NCI-H1930 (cell line): ENCODE data around the gene MYO1H.
"Not testable (repeated sequence)": the region's sequence is repeated elsewhere in the genome, so short reads cannot be mapped to it uniquely, and the experiment has no call there.

ENCODE experiments used
- DNase-seq, 2 experiments: peaks; one replicate each; lab custom pipeline; 2025; lab: John Stamatoyannopoulos, UW

The MYO1H gene, protein sequence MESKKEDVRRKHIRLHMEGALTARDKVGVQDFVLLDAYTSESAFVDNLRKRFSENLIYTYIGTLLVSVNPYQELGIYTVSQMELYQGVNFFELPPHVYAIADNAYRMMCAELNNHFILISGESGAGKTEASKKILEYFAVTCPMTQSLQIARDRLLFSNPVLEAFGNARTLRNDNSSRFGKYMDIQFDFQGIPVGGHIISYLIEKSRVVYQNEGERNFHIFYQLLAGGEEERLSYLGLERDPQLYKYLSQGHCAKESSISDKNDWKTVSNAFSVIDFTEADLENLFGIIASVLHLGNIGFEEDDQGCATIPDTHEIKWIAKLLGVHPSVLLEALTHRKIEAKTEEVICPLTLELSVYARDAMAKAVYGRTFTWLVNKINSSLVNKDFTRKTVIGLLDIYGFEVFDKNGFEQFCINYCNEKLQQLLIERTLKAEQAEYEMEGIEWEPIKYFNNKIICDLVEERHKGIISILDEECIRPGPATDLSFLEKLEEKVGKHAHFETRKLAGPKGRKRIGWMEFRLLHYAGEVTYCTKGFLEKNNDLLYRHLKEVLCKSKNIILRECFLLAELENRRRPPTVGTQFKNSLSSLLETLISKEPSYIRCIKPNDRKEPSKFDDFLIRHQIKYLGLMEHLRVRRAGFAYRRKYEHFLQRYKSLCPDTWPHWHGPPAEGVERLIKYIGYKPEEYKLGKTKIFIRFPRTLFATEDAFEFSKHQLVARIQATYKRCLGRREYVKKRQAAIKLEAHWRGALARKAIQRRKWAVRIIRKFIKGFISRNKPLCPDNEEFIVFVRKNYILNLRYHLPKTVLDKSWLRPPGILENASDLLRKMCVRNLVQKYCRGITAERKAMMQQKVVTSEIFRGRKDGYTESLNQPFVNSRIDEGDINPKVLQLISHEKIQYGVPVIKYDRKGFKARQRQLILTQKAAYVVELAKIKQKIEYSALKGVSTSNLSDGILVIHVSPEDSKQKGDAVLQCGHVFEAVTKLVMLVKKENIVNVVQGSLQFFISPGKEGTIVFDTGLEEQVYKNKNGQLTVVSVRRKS

DNA sequence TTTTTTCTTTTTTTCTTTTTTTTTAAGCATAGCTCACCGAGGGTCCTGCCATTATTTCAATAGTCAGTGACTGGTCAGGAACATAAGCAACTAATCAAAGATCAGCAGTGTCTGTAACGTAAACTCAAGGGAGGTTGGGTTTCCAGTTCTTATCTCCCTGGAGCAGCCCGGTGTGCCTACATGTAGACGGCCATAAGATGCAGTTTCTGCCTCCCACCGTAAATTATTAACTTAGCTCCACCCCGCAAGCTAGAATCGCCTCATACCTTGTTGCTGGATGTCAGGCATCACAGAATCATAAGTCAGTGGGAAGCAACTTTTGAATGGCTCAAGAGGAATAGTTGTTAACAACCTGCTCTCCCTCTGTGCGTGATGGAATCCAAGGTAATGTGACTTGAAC is at the start of gene MYO1H:
TSS of gene MYO1H (plus strand) at position 312 of the 400 bp plus-strand sequence. CDS start at position 373, 61 bp downstream.
- no peak for DNase-seq

DNA sequence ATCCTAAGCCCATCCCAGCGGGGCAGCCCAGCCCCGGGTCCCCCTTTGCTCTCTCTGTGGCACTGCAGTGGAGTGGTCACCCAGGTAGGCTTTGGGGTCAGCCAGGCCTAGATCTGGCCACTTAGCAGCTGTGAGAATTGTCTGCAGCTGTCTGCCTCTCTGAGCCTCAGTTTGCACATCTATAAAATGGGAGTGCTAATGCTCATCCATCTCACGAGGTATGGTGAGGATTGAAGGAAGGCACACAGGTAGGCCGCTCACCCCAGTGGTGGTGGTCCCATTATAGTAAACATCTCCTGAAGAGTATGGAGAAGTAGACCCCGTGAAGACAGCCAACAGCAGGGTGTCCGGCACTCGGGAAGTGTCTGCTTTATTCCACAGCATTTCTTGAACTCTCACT is 47.9 kb upstream of the MYO1H start:
- DNase-seq, result no peak

DNA sequence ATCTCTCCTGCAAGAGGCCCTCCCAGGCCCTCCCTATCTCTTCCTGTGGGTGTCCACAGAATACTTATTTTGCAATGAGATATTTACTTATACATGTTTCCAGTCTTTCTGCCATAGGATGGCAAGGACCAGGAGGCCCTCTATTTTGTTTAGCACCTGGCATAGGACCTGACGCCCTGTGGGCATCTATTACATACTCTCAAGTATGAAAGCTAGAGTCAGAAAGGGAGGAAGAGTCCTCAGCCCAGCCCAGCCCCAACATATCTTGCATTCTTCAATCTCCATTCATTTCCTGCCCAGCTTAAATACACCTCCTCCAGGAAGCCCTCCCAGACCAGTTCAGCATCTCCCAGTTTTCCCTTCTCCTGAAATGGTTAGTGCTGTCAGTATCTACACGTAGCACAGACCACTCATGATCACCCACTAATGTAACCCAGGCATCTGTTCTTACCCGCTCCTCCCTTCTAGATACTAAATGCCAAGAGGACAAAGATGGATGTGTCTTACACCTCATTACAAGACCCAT is 46.0 kb upstream of the MYO1H start:
- DNase-seq, result no peak

DNA sequence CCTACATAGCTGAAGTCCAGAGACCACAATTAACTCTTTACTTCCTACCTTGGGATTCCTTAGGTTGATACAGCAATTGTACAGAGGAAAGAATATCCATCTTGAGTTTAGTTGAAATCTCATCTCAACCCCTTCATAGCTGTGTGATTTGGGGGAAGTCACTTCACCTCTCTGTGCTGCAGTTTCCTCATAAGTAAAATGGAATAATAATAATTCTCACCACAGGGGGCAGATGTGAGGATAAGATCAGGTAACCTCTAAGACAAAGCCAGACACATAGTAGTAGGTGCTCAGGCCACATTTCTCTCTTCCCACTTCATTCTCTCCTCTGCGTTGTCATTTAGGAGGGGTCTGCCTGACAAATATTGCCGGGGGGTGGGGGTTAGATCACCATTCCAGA is 45.3 kb upstream of the MYO1H start:
- no peak for DNase-seq

DNA sequence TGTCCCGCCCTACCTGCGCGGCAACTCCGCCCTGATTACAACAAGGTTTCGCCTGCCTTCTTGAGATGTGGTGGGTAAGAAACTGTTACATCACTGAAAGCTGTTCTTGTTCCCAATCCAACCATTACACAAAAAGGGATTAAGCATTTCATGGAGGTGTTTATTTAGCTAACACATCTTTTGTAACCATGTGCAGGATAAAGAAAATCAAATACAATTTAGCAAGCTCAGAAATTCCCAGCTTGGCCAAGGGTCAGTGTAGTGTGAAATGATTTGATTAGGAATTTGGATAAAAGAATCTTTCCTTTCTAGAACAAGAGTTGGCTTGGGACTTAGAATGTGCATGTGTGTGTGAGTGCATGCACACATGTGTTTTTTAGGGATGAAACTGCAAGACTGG is 44.9 kb upstream of the MYO1H start:
- DNase-seq, result no peak

DNA sequence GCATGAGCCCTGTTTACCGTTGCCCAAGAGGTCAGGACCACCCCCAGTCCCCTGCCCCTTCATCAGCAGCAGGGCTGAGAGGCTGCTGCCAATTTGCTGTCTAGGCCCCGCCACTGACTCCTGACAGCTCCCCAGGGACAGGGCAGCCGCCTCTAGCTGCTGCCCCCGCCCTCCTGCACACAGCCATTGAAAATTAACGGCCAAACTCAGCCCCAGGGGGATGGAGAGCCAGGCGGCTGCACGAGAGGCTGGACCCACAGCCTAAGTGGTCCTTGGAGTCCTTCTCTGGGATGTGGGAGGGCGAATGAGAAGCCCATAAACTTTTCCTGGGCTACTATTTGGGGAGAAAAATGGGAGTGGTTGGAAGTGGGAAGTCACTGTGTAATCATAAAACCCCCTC is 43.2 kb upstream of the MYO1H start:
- DNase-seq, result peak; percentile 20 to 36

DNA sequence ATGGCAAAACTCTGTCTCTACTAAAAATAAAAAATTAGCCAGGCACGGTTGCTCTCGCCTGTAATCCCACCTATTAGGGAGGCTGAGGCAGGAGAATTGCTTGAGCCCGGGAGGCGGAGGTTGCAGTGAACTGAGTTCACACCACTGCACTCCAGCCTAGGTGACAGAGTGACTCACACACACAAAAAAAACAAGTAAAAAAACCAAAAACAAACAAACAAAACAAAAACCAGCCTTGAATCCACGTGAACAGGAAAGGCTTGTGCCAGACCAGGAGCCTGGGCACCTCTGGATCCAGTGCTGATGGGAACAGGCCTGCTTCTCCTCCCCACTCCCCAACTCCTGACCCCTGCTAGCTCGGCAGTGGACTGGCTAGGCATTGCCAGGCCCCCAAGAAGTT is 42.2 kb upstream of the MYO1H start:
- DNase-seq, result no peak

DNA sequence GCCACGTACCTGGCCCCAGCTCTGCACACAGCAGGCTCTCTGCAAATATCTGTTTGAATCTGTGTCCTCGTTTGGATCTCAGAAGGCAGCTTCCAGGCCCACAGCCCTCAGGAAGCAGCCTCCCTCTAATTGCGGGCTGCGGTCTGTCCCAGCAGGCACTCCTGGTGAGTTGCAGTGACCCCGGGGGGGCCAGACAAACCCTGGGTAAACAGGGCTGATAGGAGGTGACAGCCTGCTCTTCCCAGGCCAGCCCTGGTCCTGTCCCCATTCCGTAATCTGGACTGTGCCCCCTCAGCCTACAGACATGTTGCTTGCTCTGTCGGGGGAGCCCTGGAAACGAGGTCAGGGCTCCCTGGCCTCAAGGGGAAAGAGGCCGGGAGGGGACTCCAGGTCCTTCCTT is 40.6 kb upstream of the MYO1H start:
- no peak for DNase-seq

DNA sequence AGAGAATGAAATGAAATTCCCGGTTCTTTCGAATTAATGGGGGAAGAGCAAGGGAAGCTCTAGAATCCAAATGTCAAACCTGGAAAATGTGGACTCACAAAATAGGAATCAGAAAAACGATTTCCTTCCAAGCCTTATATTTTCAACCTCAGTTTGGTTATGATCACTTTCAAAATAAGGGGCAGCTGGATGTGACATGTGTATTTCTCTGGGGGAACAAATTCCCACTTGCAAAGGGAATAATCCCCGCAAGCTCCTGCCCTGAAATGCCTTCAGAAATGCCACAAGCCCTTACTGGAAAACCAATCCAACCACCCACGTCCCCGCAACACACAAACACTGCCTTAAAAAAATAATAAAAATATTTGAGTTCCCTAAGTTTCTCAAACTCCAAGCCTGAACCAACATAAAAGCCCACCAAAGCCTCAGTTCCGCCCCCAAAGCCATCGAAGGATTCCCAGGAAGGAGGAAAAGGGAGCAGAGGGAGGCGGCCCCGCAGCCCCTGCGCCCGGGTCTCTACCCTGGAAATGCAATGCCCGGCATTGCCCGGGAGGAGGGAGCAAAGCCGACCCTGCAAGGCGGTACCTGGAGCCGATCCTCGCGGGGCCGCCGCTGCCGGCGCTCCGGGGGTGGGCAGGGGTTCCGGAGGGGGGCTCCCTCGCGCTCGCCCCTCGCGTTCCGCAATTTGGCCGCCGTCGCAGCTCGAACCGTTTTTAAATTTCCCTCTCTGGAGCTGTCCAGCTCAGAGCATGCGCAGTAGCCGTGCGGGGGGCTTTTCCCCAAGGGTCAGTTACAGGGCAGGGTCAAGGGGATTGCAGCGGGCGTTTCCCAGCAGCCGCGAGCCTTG is 38.9 kb upstream of the MYO1H start, which contains the start of gene FOXN4:
TSS of gene FOXN4 (minus strand) at position 751 of the 847 bp plus-strand sequence. CDS start 963 bp downstream, outside the sequence.
- peak; percentile 30 to 48 for DNase-seq

DNA sequence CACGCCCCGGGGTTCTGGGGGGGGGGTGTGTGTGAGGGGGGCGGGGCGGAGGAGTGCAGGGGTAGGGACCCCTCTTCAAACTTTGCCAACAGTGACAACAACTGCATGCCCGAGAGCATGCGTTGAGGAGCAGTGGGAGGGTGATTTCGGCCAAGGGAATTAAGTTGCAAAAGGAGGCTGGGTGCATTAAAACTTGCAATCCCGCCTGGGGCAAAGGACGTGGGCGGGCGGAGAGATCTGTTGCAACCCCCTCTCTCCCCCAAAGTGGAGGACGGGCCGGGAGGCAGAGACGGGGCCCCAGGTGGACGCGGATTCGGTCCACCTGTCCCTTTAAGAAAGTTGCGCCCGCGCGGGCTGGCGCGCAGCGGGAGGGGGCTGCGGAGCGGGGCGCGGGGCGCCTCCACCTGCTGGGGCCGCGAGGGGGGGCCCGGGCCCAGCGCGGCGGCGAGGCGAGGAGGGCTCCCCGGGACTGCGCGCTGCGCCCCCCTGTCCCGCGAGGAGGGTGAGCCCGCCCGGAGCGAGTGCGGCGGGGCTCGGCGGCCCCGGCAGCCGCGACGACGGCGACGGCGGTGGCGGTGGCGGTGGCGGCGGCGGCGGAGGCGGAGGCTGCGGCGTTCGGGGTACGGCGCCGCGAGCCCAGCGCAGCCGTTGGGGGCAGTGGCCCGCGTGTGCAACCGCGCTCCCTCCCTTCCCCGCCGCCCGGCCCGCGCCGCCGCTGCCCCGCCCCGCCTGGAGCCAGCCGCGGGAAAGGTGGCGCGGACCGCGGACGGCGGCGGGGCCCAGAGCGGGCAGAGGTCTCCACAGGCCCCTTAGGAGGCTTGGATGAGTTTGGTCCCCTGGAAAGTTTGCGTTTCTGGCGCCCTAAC is 38.1 kb upstream of the MYO1H start:
- DNase-seq, result peak in 1 of 2 experiments; percentile 40

DNA sequence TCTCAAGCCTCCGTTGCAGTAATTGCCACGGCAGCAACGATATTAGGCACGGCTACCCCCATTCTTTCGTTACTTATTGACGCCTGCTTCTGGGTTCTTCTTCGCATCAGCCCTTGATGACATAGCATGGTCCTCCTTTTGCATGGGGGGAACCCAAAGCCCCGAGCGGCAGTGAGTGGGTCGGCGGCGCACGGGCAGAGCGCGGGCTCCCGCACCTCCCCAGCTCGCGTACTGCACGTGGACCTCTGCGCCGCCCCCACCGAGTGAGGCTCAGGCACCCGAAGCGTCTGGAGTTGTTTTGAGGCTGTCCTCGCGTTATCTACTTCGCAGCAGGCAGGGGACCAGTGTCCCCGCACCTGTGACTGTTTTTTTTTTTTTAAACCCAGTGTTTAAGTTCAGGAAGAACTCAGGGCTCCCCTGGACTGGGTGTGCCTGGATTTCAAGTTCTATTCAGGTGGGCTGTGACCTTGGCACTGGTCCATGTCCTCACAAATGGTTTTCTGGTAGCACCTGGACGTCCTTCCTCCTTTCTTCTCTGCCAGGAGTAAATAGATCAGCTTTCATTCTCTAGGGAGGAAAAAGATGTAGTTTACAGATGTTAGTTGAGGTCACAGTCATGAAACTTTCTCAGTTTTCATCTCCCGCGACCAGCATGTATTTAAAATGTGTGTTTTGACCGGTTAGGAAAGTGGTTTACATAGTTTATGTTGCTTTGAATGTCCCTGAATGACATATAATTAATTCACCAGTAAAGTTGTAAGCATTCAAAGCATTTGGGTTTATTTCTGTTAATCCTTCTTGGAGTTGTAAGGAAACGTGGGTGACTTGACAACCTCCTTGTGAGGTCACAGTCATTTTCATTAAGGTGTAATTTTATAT is 37.2 kb upstream of the MYO1H start:
- DNase-seq, result peak; percentile 60 to 61

DNA sequence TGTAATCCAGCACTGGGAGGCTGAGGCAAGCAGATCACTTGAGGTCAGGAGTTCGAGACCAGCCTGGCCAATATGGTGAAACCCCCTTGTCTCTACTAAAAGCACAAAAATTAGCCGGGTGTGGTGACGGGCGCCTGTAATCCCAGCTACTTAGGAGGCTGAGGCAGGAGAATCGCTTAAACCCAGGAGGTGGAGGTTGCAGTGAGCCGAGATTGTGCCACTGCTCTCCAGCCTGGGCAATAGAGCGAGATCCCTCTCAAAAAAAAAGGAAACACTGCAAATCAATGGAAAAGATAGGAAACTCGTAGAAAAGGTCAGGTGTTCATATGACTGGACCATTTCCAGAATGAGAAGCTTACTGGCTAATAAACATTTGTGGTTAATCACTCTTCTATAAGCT is 26.4 kb upstream of the MYO1H start:
- DNase-seq, result not testable (repeated sequence)

DNA sequence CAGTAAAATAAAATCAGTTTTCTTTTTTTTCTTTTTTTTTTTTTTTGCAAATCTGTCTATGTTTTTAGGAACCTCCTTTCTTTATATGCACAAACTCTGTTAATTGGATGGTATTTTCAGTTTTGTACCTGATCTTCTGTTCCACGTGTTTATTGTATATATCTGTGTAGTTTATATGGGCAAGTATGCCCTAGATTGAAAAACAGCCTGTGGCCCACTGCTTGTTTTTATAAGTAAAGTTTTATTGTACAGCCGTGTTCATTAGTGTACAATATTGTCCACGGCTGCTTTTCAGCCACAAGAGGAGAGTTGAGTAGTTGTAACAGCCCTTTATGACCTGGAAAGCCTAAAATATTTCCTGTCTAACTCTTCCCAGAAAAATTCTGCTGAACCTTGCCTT is 18.7 kb upstream of the MYO1H start:
- DNase-seq, result no peak

DNA sequence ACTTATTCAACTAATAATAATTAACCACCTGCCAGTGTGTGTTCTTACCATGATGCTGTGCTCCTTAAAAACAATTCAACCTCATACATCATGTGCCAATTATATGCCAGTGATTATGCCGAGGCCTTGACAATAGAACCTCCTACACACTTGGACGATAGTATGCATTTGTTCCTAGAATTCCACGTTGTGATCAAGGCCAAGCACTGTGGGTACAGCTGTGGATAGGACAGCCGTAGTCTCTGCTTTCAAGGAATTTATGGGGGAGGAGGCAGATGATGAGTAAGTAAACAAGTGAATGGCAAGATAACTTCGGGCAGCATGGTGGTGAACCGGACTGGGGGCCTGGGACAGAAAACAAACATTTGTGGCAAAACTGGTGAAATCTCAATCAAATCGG is 18.0 kb upstream of the MYO1H start:
- DNase-seq, result peak in 1 of 2 experiments; percentile 56

DNA sequence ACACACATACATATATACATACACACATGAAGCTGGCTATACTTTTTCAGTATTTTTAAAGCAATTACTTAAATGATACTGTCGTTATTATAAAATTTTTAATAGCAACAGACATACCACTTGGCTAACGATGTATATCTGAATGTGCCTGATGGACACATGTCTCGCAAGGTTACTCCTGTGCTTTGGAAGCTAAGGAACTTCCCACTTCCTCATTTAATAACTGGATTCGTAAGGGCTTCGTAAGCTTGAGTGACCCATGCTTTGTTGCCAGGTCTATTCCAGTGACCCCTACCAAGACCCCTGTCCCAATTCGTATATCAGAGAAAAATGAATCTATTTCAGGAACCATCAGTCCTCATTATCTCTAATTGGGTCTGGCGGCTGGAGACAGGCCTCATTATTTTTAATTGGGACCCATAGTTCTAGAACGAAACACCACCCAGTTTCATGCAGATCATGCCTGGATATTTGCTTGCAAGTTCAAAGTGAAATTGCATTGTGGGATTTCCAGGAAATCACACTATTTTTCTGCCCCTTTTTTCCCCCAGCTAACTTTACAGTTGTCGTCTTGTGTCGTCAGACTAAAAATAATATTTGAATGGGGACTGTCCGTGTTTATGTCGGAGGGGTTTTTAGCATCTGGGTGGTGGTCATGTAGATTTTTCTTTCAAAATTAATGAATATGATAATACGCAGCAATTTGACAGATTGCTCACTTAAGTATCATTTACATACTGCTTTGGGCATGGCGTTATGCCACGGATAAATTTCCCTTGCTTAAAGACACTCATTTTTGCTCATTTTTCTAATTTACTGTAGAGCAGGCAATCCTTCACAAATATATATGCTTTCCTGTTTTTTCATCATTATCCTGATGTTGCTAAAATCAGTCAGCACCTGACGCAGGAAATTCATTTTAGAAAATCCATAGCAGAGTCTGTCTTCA is 17.1 kb upstream of the MYO1H start:
- no peak for DNase-seq

DNA sequence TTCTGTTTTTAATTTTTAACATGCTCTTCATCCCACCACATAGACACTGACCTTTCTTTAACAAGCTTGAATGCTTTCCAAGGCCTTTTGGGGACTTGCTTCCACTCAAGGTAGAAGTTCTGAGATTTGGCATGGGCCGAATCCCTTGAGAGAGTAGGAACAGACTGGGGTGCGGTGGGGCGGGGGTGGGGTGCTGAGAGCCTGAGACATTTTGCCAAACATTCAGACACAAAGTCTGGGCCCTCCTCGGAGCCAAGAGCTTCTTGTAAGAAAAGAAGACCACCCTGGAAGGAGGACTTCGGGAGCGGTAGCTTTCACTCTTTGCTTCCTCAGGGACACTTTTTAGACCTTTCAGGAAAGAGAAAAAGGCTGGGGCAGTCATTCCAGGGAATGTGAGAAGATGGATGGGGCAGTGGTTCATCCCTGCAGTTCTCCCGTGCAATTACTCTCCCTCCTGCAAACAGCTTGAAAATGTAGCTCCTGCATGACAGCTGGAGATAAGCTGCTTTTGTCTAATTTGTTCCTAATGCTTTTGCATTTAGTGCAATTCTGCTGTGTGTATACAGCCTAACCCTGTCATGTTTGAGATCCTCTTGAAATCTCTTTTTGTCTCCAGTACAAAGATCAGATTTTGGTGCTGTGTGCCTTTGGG is 16.3 kb upstream of the MYO1H start:
- DNase-seq, result no peak

DNA sequence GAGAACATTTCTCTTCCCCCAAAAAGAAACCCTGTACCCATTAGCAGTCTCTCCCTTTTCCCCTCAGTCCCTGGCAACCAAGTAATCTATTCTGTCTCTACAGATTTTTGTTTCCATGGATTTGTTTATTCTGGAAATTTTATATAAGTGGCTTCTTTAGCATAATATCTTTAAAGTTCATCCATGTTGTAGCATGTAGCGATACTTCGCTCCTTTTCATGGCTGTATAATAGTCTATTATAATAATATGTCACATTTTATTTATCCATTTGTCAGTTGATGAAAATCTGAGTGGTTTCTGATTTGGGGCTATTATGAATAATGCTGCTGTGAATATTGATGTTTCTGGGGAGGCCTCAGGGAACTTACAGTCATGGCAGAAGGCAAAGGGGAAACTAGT is 12.8 kb upstream of the MYO1H start:
- DNase-seq, result no peak

DNA sequence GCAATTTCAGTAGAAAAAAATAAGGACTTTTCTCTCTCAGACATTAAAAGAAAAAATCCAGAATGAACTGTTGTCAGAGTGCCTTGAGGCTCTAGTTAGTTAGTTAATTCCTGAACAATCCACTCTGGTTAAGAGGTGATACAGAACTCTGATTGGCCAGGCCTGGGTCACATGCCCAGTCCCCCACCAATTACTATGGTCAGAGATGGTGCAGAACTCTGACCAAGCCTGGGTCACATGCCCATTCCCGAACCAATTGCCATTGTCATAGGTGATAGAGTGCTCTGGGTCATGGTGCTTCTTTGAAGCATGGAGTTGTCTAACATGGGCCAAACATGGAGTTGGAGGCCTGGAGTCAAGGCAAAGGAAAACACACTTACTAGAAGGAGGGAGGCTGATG is 11.1 kb upstream of the MYO1H start:
- no peak for DNase-seq
